HG03025 (cell line): Measurements from ENCODE around the gene SELENOP.
"Not testable (repeated sequence)": the region's sequence is repeated elsewhere in the genome, so short reads cannot be mapped to it uniquely, and the experiment has no call there.

ENCODE experiments used
- ATAC-seq: cut with Tn5 transposase; IDR thresholded peaks from one replicate; pipeline ENCODE4 v1.9.1; 2021; ENCODE audit warnings: mild to moderate bottlenecking, moderate library complexity; ENCODE audit not compliant: unreplicated experiment, low FRiP score

SELENOP gene, protein sequence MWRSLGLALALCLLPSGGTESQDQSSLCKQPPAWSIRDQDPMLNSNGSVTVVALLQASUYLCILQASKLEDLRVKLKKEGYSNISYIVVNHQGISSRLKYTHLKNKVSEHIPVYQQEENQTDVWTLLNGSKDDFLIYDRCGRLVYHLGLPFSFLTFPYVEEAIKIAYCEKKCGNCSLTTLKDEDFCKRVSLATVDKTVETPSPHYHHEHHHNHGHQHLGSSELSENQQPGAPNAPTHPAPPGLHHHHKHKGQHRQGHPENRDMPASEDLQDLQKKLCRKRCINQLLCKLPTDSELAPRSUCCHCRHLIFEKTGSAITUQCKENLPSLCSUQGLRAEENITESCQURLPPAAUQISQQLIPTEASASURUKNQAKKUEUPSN

DNA sequence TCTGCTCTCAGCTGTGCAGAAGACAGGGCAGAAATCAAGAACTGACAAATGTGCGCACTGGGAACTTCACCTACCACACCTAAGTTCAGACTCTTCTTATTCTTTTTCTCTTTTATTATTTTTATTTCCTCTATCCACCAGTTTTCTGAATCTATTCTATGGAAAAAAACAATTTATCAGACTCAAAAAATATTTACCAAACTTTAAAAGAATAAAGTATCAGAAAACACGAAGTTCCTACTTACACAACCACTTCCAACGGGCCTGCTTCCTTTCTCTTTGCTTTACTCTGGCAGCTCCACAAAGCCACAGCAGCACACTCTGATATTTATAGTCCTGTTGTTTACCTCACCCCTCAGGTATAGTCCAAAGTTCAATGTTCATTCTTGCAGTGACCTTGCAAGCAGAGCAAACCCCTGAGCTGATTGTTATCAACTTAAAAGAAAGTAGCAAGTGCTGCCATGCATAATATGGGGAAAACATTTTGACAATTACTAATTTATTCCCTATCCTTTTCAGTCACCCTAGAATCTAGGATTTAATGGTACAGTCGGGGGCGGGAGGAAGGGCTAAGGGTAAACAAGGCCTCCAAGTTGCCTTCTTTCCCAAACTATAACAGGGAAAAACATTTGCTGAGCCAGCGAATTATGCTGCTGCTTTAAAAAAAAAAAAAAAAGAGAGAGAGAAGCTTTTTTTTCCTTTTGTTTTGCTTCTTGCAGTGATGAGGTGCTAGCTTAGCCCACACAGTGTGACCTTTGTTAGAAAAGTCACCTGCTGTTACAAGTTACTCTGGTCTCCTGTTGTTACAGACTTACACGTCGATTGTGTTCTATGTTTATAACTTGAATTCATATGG is at the start of gene SELENOP:
SELENOP (minus strand) TSS at position 302 of the 856 bp plus-strand sequence. CDS start 3,539 bp downstream, outside the sequence.
- no peak for ATAC-seq

DNA sequence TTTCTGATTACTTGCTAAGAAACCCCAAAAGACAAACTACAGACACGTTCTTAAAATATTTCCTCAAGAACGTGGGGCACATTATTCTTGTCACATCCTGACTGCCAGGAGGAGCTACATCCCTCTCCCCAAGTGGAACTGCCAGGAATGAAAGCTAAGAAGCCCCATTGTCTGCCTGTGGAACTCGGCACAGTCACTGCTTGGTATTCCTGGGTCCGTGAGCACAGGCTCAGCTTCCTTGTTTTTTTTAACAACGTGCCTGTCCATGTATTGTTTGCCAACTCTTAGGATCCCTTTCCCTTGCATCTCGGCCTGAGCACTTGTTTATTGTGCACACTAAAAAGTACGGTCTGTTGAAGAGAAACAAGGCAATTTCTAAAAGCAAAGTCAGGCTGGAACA is 47.0 kb upstream of the SELENOP start:
- ATAC-seq, result no peak

DNA sequence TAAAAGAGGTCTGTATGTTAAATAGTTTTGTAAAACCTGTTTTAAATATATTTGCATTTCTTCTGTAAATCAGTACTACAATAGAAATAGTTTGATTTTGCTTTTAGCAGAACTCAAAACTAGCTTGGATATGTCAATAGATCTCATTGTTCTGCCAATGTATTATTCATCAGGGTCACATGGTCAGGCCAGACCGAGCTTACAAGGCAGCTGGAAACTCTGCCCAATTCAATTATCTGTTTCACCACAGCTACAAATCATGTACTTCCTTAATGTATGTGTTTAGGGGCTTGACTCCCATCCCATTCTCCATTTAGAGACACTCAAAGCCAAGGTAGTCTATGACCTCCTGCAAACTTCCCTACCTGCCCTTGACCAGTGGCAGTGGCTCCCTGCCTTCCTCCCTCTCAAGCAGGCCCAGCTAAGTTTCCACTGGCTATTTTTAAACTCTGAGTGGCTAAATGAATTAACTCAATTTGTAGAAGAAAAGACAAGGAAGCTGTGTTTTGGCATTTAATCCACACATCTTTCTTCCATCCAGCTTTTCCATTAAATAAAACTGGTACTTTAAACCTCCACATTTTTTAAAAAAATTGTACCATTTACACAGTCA is 46.4 kb upstream of the SELENOP start:
- no peak for ATAC-seq

- no peak for ATAC-seq
These were observed 44.1 kb upstream of the SELENOP start for GRCh38 chr5:42855811-42856210.

GRCh38 chr5:42855386-42855785 is 43.7 kb upstream of the SELENOP start:
- ATAC-seq, result no peak

DNA sequence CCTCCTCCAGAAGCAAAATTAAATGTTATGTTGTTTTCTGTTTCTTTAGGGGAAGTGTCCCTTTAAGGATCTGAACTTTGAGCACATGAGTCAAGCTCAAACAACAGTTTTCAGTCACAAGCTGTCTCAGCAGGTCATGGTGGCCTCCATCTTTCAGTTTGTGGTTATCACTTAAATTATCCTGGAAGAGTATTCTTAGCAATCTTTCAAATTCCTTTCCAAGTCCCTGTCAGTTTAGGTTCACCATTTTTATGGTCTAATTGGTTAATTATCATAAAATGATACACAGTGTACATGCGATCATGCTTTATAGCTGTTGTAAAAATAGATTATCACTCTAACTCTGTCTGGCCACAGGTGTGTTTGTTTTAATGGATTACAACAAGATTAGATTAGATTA is 43.1 kb upstream of the SELENOP start:
- no peak for ATAC-seq

DNA sequence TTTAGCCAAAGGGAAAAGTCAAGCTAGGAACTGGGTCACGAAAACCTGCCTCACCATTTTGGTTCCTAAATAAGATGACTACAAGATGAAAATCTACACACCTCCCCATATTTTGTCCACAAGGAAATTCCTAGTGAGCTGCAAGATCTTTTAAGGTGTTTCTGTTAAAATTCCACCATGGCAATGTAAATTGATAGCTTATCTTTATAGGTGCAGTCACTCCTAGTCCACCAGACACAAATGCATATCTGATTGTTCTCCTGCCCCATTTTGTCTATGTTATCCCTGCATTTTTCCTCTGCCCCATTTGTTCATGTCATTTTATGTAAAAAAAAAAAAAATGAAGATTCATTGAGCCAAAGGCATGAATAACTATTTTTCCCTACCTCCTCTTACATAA is 41.1 kb upstream of the SELENOP start:
- ATAC-seq, result no peak

DNA sequence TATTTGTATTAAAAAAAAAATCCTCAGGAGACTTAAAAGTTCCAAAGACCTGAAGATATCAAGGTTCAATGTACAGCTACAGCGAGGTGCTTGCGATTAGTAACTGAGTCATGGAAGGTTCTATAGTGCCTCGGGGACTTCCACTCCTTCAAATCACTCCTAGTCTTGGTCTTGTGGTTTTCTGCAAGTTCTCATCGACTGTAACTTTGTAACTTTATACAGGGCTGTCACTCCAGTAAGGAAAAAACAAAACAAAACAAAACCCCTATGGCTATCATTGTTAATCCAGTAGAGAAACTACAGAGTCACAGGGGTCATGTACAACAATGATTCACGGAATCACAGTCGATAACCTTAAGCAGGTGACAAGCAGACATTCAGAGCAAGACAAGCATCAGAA is 39.8 kb upstream of the SELENOP start:
- no peak for ATAC-seq

DNA sequence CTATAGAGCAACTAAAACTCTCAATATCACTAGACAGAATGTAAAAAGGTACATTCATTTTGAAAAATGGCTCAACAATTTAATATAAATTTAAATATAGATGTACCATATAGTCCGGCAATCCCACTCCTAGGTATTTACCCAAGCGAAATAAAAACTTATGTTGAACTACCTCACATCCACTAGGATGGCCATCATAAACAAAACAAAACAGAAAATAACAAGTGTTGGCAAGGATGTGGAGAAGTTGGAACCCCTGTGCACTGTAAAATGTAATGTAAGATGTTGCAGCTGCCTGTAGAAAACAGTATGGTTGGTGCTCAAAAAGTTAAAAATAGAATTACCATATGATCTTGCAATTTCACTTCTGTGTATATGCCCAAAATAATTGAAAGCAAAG is 36.9 kb upstream of the SELENOP start:
- ATAC-seq, result no peak

GRCh38 chr5:42844408-42844807 is 32.7 kb upstream of the SELENOP start:
- not testable (repeated sequence) for ATAC-seq

DNA sequence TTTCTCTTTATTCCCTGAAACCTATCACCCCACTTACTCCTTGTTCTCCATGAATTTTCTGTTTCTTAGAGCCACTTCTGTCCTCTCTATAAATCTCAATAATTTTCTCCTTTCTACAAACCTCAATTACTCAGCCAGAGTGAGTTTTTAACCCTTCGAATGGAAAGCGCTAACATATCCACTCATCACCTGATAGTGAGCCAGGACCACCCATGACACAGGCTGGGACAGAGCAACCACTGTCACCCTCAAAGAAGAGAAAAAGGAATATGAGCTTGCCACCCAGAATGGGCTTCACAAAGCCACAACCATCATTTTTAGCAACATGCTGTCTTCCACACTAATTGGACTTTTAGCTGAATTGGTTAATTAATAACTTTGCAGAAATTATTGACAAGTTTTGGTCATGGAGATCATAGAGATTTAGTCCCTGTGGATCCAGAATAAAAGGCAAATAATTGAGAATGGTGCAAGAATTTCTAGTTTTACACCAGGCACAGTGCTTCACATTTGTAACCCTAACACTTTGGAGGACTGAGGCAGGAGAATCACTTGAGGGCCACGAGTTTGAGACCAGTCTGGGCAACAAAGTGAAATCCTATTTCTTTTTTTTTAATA is 32.1 kb upstream of the SELENOP start:
- no peak for ATAC-seq

DNA sequence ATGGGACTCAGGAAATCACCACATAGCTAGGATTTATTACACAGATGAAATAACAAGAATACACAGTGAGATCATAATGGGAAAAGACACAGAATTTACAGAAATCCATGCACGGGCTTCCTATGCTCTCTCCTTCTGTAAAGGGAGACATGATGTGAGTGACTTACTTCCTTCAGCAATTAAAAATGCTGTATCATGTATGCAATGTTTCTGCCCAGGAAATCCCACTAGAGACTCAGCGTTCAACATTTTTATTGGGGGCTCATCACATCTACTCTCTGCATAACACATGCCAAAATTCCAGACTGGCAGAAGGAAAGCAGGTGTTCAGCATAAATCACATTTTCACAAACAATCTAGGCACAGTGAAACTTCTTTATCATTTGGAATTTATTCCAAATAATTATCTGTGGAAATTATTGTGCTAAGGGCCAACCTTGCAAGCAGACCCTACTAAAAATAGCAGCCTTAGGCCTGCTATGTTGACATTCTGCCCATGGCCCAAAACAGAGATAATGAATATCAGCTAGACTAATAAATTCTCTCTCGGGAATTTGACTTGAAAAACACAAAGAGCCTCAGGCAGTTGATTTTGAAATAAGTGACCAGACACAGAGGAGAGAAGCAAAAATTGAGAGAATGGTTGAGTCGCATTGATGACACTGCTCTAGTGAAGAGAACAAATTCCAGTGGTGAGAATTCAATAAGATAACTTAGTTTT is 31.4 kb upstream of the SELENOP start:
- no peak for ATAC-seq

GRCh38 chr5:42840842-42841567 is 29.3 kb upstream of the SELENOP start:
- no peak for ATAC-seq

GRCh38 chr5:42840269-42840668 is 28.6 kb upstream of the SELENOP start:
- ATAC-seq, result no peak

GRCh38 chr5:42839196-42839595 is 27.5 kb upstream of the SELENOP start:
- ATAC-seq, result no peak

DNA sequence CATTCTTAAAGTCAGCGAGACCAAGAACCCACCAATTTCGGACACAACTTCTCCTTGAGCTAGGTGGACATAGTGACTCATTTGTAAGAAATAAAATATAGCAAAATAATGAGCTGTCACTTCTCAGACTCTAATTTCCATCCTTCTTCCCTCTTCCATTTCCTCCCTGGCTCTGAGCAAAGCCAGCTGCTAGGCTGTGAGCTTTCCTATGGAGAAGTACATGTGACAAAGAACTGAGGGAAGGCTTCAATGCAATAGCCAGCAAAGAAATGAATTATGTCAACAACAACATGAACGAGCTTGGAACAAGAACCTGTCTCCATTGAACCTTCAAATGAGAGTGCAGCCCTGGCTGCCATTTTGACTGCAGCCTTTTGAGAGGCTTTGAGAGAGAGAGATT is 25.9 kb upstream of the SELENOP start:
- no peak for ATAC-seq

DNA sequence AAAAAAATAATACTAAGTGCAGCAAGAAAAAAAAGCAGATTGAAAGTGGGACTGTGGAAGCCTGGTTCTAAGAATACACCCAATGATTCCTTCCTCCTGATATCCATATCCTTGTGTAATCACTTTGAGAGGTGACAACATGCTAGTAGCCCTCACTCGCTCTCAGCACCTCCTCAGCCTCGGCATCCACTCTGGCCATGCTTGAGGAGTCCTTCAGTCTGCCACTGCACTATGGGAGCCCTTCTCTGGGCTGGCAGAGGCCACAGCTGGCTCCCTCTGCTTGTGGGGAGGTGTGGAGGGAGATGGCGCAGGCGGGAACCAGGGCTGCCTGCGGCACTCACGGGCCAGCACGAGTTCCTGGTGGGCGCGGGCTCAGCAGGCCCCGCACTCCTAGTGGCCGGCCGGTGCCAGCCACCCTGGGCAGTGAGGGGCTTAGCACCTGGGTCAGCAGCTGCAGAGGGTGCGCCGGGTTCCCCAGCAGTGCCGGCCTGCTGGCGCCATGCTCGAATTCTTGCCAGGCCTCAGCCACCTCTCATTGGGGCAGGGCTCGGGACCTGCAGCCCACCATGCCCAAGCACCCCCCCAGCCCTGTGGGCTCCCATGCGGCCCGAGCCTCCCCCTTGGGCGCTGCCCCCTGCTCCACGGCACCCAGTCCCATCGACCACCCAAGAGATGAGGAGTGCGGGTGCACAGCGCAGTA is 24.5 kb upstream of the SELENOP start:
- ATAC-seq, result no peak

DNA sequence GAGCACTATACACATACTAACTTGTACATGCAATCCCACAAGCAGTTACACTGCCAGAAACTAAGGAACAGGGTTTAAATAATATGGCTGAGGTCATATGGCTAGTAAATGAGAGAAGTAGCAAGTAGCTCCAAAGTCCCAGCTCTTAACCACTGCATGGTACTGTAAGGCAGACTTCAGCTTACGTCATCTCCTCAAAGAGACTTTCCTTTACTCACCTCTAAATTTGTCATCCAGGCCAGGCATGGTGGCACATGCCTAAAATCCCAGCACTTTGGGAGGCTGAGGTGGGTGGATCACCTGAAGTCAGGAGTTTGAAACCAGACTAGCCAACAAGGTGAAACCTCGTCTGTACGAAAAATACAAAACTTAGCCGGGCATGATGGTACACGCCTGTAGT is 20.4 kb upstream of the SELENOP start:
- ATAC-seq, result no peak

DNA sequence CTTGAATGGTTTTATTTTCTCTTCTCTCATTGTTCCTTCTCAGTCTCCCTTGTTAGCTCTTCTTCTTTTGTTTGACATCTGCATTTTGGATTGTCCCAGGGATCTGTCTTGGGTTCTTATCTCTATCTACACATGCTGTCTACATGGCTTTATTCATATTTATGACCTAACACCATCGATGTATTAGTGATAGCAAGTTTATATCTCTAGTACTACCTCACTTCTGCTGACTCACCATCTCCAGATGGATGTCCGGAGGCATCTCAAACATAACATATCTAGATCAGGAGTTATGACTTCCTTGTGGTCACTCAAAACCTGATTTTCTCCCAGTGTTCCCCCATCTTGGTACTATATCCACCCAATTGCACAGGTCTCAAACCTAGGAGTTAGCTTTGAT is 19.2 kb upstream of the SELENOP start:
- ATAC-seq, result no peak
